ENCODE results near the gene SKI. TPM values are rescaled to one million over a fixed set of nuclear protein-coding genes. Genes with fewer than 3 reads are reported as not detected.

The SKI gene
- total and polyA plus RNA-seq, 9 of the 15 experiments (the other 6 are each of a cell fraction or from before 2014, with no cell fraction given): 0.10 to 60.5 (median 4.6) TPM

GRCh38 chr1:2290595-2291510 is 62.7 kb downstream of the SKI start (continued):
- no peak for TF ChIP-seq REST (IDR thresholded peaks at IDR 0.05; ENCODE audit: borderline replicate concordance)
- TF ChIP-seq REST (CRISPR knock-in tag; IDR thresholded peaks at IDR 0.05; ENCODE audit: low read depth): no peak
- TF ChIP-seq ESRRA (IDR thresholded peaks at IDR 0.05; ENCODE audit: borderline replicate concordance, low read depth): peak; percentile 84; the same call in 1 of the 2 replicates
- TF ChIP-seq KDM1A (IDR thresholded peaks at IDR 0.05): no peak
- no peak for TF ChIP-seq TAF1 (IDR thresholded peaks at IDR 0.05; ENCODE audit: control insufficient read depth, extremely low read depth, insufficient read depth, low read length, severe bottlenecking)
- no peak for TF ChIP-seq SIN3A (IDR thresholded peaks at IDR 0.05; ENCODE audit: borderline replicate concordance in 2 of 2, control insufficient read depth in 1 of 2, low read depth in 2 of 2, low read length in 2 of 2)
- TF ChIP-seq NKRF (IDR thresholded peaks at IDR 0.05; ENCODE audit: borderline replicate concordance): no peak
- TF ChIP-seq ELF1 (tag; IDR thresholded peaks at IDR 0.05): no peak
- no peak for TF ChIP-seq ZNF589 (CRISPR knock-in tag; IDR thresholded peaks at IDR 0.05; ENCODE audit: low read depth)
- peak; percentile 55; the same call in 1 of the 2 replicates for TF ChIP-seq ATF3 (IDR thresholded peaks at IDR 0.05)
- no peak for TF ChIP-seq ATF3 (CRISPR knock-in tag; conservative IDR thresholded peaks at IDR 0.05)
- no peak for TF ChIP-seq ZNF77 (CRISPR knock-in tag; IDR thresholded peaks at IDR 0.05)
- TF ChIP-seq C11orf30 (IDR thresholded peaks at IDR 0.05; ENCODE audit: low read depth): no peak
- TF ChIP-seq ARNT (IDR thresholded peaks at IDR 0.05): no peak

Measured in K562 (cell line).